GM12874 (cell line): ENCODE results near the gene GGT7.

Experiments
- TF ChIP-seq, protein P1 (sequence below): IDR thresholded peaks from 2 replicates; pipeline ENCODE4 v1.5.1; 2011; ENCODE audit warnings: low read depth, mild to moderate bottlenecking, control low read depth, low read length, moderate library complexity; ENCODE audit not compliant: insufficient read depth

GGT7 gene

DNA sequence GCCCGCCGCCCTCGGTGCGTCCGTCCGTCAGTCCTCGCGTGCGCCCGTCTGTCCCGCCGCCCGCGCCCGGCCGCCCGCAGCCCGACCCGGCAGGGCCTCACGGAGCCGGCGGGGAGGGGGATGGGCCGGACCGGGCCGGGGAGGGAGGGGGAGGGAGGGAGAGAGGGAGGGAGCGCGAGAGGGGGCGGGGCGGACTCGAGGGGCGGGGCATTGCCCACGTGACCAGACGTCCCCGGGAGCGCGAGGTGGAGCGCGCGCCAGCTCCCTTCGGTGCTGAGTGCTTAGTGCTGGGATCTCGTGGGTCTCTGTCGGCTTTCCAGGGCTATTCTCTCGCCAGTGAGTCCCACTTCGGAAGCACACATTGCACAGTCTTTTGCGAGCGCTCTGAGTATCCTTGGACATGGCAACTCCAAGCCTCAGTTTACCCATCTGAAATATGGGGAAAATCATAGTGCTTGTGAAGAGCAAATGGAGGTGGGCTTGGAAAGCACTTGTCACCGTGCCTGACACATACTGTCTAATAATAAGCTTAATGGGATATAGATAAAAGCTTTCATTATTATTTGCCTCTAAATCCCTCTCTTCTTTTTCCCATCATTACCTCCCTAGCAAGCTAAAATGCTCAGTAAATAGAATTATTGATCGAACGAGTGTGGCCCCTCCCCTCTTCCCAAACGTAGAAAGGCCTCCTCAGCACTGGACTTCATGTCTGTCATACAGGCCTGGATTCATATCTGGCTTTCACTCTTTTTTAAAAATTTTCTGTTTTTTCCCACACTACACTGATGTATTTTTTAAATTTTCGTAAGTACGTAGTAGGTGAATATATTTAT, 46.9 kb downstream of the GGT7 start, which contains the start of gene NCOA6:
TSS of gene NCOA6 (minus strand) at position 122 of the 833 bp plus-strand sequence. CDS start 43,296 bp downstream, outside the sequence.
- TF ChIP-seq, protein P1, sequence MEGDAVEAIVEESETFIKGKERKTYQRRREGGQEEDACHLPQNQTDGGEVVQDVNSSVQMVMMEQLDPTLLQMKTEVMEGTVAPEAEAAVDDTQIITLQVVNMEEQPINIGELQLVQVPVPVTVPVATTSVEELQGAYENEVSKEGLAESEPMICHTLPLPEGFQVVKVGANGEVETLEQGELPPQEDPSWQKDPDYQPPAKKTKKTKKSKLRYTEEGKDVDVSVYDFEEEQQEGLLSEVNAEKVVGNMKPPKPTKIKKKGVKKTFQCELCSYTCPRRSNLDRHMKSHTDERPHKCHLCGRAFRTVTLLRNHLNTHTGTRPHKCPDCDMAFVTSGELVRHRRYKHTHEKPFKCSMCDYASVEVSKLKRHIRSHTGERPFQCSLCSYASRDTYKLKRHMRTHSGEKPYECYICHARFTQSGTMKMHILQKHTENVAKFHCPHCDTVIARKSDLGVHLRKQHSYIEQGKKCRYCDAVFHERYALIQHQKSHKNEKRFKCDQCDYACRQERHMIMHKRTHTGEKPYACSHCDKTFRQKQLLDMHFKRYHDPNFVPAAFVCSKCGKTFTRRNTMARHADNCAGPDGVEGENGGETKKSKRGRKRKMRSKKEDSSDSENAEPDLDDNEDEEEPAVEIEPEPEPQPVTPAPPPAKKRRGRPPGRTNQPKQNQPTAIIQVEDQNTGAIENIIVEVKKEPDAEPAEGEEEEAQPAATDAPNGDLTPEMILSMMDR, result no peak

DNA sequence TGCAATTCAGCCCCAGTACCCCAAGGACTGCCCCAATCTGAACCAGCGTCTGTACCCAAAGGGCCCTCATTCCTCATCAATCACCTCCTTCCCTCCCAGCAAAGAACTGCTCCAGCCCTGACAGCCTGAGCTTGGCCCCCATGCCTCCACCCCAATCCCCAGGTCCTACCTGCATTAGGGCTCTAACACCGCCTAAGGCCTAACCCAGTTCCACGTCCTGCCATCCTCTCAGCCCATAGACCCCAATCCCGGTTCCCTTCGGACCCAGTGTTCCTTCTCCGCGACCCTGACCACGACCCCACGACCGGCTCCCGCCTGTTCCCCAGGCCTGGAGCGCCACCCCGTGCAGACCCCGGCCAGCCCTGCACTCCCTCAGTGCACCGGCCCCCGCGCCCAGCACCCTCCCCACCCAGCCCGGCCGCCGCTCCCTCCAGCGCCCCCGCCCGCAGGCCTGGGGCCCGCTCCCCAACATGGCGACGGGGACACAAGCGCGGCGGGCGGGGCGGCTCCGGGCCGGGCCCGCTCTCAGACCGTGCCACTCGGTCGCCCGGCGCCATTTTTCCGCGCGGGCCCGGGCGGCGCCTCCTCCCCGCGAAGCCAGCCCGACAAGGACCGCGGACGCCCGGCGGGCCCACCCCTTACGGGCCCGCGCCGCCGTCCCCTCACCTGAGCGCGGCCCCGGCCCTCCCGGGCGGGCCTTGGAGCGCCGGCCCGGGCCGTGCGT, 47.7 kb downstream of the GGT7 start:
- TF ChIP-seq, protein P1, result no peak

DNA sequence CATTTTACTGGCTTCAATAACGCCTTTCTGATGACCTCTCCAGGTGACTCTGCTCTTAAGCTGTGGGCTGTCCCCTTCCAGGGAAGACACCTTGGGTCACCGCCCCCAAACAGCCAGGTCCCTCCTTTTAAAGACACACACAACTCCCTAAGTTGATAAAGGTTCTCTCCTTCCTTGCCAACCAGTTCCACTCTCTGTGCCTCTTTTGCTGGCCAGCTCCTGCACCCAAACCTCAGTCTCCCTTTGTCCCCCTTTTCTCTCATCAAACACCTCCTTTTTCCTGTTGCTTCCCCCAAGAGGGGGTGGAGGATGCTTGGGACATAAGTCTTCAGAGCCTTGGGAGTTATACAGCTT, 48.2 kb downstream of the GGT7 start:
- TF ChIP-seq, protein P1, result no peak

DNA sequence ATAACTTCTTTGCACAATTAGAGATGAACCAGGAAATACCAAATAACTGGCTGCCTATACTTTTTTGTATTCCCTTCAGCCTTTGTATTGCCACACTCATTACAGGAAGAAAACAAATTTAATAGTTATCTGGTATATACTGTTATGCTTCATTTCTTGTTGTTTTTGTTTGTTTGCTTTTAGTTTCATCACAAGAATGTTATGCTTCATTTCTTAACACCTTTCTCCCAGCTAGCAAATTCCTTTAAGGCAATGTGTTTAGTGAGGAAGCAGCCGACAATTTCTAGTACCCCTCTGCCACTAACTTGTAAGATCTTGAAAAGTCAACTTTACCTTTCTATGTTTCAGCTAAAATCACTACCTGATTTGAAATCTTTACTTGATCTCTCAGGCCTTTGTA, 48.6 kb downstream of the GGT7 start:
- TF ChIP-seq, protein P1, result no peak

DNA sequence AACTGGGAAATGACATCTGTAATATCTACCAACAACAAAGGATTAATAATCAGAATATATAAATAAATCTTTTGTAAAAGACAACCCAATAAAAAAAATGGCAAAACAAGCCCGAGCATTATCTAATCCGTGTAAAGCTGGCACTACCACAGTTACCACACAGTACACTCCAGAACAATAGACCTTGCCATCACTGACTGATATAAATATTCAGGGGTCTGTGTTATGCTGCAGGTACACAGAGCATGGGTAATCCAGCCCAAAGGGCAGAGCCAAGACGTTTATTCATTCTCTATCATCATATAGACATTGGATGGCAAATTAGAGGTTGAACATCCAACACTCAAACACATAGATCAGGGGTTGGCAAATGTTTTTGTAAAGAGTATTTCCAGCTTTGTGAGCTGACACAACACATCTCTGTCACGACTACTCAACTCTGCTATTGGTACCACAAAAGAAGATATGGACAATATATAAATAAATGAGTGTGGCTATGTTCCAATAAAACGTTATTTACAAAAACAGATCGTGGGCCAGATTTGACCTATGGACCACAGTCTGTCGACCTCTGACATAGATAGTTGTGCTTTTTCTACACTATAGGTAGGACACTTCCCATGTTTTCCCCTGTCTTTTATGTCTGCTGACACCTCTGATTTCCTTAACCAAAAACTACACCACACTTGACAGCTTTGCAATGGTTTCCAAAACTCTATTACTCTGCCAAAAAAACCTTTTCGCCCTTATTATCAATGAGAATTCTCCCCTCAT, 51.7 kb downstream of the GGT7 start:
- TF ChIP-seq, protein P1, result no peak

DNA sequence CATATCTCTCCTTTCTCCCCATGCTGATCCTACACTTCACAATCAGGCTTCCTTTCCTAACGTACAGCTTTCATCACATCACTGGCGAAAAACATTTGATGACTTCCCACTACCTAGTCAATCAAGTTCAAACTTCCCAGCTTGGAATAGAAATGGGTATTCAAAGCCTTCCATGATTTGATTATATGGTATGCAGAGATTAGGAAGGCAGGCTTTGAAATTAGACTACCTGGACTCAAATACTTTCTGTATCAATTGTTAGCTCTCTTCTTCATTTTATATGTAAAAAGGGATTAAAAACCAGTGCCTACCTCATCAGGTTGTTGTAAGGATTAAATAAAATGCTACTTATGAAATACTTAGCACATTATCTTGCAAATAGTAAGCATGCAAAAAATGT, 54.9 kb downstream of the GGT7 start:
- TF ChIP-seq, protein P1, result no peak

DNA sequence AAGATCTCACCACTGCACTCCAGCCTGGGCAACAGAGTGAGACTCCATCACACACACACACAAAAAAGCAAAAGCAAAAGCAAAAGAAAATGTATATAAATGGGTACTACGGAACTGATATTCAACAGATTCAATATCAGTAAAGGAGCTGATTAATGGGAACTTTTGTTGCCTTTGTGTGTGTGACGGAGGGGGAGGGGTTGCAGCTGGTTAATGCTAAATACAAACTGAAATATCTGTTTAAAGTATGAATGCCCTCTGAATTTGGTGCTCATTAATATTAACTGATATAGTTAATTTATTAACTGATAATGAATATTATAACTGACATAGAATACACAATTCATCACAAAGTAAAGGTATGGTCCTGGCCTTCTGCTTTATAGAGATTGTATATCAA, 55.6 kb downstream of the GGT7 start:
- TF ChIP-seq, protein P1, result no peak
